ENCODE measurements around the gene NCKAP1. TPM values are rescaled to one million over a fixed set of nuclear protein-coding genes. Genes with fewer than 3 reads are reported as not detected.
A peak's percentile ranks its signal among the peaks of the same experiment; 100 is the strongest.
"Not testable (repeated sequence)": the region's sequence is repeated elsewhere in the genome, so short reads cannot be mapped to it uniquely, and the experiment has no call there.

NCKAP1 gene
- total RNA-seq, 4 donors from 2014 or later = 45.3 to 99.7 (median 74.3) TPM

GRCh38 chr2:183024339-183025095 is 13.7 kb downstream of the NCKAP1 start:
- no peak overlapping the region for H3K4me3 ChIP-seq
- no peaks in the 10 kb centered on the region for H3K9me3 ChIP-seq
- DNase-seq = no peak
- no peaks in the 10 kb centered on the region for H3K27me3 ChIP-seq
- TF ChIP-seq POLR2AphosphoS5 (IDR thresholded peaks at IDR 0.05) (no peak), CTCF (IDR thresholded peaks at IDR 0.05) (no peak), EP300 (IDR thresholded peaks at IDR 0.05; ENCODE audit: low read depth) (no peak), POLR2A (IDR thresholded peaks at IDR 0.05) (no peak)
- 21 to 32% methylated on average over 8 of the region's 8 CpGs for WGBS, 2 donors (ENCODE audit: low coverage in 1 of 2)
- peak overlapping the region in 3 of 4 donors; percentile 20 to 54 (median 32) for H3K27ac ChIP-seq
- peaks cover 10 to 50% (median 29%) of the 10 kb centered on the region in 4 donors for H3K4me1 ChIP-seq
- no peaks in the 10 kb centered on the region for H3K36me3 ChIP-seq
- intact Hi-C loops (cut with DNase I; ENCODE audit: low total_unique reads) = no loop called here
- in situ Hi-C loops (cut with MboI; ENCODE audit: low pct_ligation_motif_present in 1 of 4, low pct_unique_long_range_greater_than_20kb in 1 of 4, low sequenced_read_pairs in 3 of 4) = no loop called here

DNA sequence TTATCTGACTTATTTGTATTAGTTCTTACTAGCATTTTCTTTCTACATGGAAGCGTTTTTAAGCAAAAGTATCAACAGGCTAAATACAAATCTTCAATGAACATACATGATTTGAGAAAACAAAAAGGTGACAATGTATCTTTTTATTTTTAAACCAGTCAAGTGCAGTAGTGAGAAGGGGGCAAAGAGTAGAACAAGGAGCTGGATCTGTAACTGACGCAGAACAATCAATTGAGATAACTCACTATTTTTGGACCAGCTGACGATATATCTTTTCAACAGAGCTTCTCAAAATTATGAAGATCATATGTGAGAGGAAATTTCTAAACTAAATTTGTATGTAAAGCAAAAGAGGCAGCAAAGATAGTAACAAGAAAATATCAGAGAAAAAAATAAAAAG is 15.5 kb downstream of the NCKAP1 start:
- intact Hi-C loops (cut with DNase I; ENCODE audit: low total_unique reads) = no loop called here
- WGBS, 2 donors (ENCODE audit: low coverage in 1 of 2) = 83 to 94% methylated on average over 3 of the region's 3 CpGs

DNA sequence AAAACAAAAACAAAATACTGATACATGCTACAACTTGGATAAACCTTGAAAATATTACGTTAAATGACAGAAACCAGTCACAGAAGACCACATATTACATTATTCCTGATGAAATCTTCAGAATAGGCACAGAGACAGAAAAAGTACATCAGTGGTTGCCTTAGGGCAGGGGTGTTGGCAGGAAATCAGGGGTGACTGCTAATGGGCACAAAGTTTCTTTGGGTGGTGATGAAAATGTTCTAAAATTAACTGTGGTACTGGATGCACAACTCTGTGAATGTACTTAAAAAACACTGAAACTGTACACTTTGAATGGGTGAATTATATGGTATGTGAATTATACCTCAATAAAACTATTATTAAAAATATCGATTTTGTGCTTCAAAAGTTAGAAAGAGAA is 16.6 kb downstream of the NCKAP1 start:
- Histone ChIP-seq H3K27ac (no peak overlapping the region), H3K4me3 (no peak overlapping the region), H3K36me3 (peaks cover 0 to 4% (median 0%) of the 10 kb centered on the region in 4 donors), H3K9me3 (no peaks in the 10 kb centered on the region), H3K4me1 (peaks cover 10 to 46% (median 24%) of the 10 kb centered on the region in 4 donors), H3K27me3 (no peaks in the 10 kb centered on the region)
- intact Hi-C loops (cut with DNase I; ENCODE audit: low total_unique reads) (no loop called here), in situ Hi-C loops (cut with MboI; ENCODE audit: low pct_ligation_motif_present in 1 of 4, low pct_unique_long_range_greater_than_20kb in 1 of 4, low sequenced_read_pairs in 3 of 4) (no loop called here)
- 86 to 89% methylated on average over 2 of the region's 2 CpGs for WGBS, 2 donors (ENCODE audit: low coverage in 1 of 2)
- no peak for DNase-seq
- no peak for TF ChIP-seq CTCF (IDR thresholded peaks at IDR 0.05)
- no peak for TF ChIP-seq POLR2AphosphoS5 (IDR thresholded peaks at IDR 0.05)
- TF ChIP-seq EP300 (IDR thresholded peaks at IDR 0.05; ENCODE audit: low read depth) = no peak
- TF ChIP-seq POLR2A (IDR thresholded peaks at IDR 0.05) = no peak

More for the DNA sequence above, 15.5 kb downstream of the NCKAP1 start:
- Histone ChIP-seq H3K4me3 (no peak overlapping the region), H3K27me3 (no peaks in the 10 kb centered on the region), H3K36me3 (peaks cover 0 to 4% (median 0%) of the 10 kb centered on the region in 4 donors), H3K4me1 (peaks cover 10 to 54% (median 24%) of the 10 kb centered on the region in 4 donors), H3K9me3 (no peaks in the 10 kb centered on the region), H3K27ac (no peak overlapping the region)
- TF ChIP-seq POLR2AphosphoS5 (IDR thresholded peaks at IDR 0.05) (no peak), CTCF (IDR thresholded peaks at IDR 0.05) (no peak), EP300 (IDR thresholded peaks at IDR 0.05; ENCODE audit: low read depth) (no peak), POLR2A (IDR thresholded peaks at IDR 0.05) (no peak)
- in situ Hi-C loops (cut with MboI; ENCODE audit: low pct_ligation_motif_present in 1 of 4, low pct_unique_long_range_greater_than_20kb in 1 of 4, low sequenced_read_pairs in 3 of 4) = no loop called here
- DNase-seq = no peak

DNA sequence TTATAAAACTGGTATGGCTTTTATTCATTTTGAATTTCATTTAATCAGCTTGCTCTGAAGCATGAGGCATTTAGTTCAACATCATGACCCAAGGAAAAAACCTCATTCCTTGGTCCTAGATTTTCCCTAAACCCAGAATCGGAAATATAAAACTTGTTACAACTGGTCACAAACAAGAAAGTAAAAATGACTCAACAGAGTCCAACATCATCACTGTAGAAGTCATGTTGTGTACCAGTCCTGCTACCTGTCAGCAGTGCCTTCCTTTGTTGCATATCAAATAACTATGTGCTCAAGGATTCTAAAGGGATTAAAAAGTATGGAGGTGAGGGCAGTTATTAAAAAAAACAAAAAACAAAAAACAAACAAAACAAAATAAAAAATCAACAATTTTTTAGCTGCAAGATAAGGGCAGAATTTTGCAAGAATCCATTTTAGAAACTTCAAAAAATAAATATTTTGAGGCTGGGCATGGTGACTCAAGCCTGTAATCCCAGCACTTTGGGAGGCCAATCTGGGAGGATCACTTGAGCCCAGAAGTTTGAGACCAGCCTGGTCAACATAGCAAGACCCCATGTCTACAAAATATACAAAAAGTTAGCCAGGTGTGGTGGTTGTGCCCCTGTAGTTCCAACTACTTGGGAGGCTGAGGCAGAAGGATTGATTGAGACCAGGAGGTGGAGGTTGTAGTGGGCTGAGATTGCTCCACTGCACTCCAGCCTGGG is 18.4 kb downstream of the NCKAP1 start:
- no peak overlapping the region for H3K4me3 ChIP-seq
- peaks cover 4 to 35% (median 22%) of the 10 kb centered on the region in 4 donors for H3K4me1 ChIP-seq
- no peak for TF ChIP-seq POLR2AphosphoS5 (IDR thresholded peaks at IDR 0.05)
- no peak for TF ChIP-seq CTCF (IDR thresholded peaks at IDR 0.05)
- TF ChIP-seq EP300 (IDR thresholded peaks at IDR 0.05; ENCODE audit: low read depth) = no peak
- TF ChIP-seq POLR2A (IDR thresholded peaks at IDR 0.05) = no peak
- DNase-seq = no peak
- no peaks in the 10 kb centered on the region for H3K9me3 ChIP-seq
- intact Hi-C loops (cut with DNase I; ENCODE audit: low total_unique reads) = no loop called here
- WGBS, 2 donors (ENCODE audit: low coverage in 1 of 2) = 86 to 100% methylated on average over 1 of the region's 1 CpG
- peaks cover 0 to 4% (median 0%) of the 10 kb centered on the region in 4 donors for H3K36me3 ChIP-seq
- in situ Hi-C loops (cut with MboI; ENCODE audit: low pct_ligation_motif_present in 1 of 4, low pct_unique_long_range_greater_than_20kb in 1 of 4, low sequenced_read_pairs in 3 of 4) = no loop called here
- H3K27ac ChIP-seq = no peak overlapping the region
- H3K27me3 ChIP-seq = no peaks in the 10 kb centered on the region

DNA sequence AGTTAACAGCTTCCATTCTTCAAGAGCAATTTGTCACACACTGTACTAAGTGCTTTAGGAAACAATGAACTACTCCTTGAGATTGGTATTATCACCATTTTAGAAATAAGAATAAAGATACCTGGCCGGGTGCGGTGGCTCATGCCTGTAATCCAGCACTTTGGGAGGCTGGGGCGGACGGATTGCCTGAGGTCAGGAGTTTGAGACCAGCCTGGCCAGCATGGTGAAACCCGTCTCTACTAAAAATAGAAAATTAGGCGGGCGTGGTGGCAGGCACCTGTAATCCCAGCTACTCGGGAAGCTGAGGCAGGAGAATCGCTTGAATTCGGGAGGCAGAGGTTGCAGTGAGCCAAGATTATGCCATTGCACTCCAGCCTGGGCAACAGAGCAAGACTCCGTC is 20.4 kb downstream of the NCKAP1 start:
- in situ Hi-C loops (cut with MboI; ENCODE audit: low pct_ligation_motif_present in 1 of 4, low pct_unique_long_range_greater_than_20kb in 1 of 4, low sequenced_read_pairs in 3 of 4); H3K36me3 ChIP-seq; H3K9me3 ChIP-seq; intact Hi-C loops (cut with DNase I; ENCODE audit: low total_unique reads); H3K27ac ChIP-seq; H3K27me3 ChIP-seq; DNase-seq; H3K4me3 ChIP-seq: not testable (repeated sequence)
- peaks cover 0 to 31% (median 14%) of the 10 kb centered on the region in 4 donors for H3K4me1 ChIP-seq
- 93 to 94% methylated on average over 3 to 11 of the region's 11 CpGs for WGBS, 2 donors (ENCODE audit: low coverage in 1 of 2)

All from transverse colon (tissue), 4 donors.